Liver (tissue), 9 donors: ENCODE data around the gene TM9SF4. TPM values are rescaled to one million over a fixed set of nuclear protein-coding genes. Genes with fewer than 3 reads are reported as not detected.

Experiments used
- DNase-seq: peaks from one replicate; pipeline ENCODE4 v3.0.0-alpha.2; 2017; ENCODE audit warnings: low spot score
- H3K27ac ChIP-seq, 2 donors: one replicate each; pipeline ENCODE4 v1.7.0; 2013; ENCODE audit warnings: inconsistent platforms in 2 of 2, low read length in 2 of 2, control low read depth in 1 of 2, low read depth in 1 of 2, mild to moderate bottlenecking in 1 of 2
- H3K27me3 ChIP-seq, 4 donors: one replicate each; pipeline versions ENCODE4 v1.6.1 to v1.7.0; 2013; ENCODE audit warnings: low read length in 3 of 4, inconsistent platforms in 1 of 4, mild to moderate bottlenecking in 1 of 4, moderate library complexity in 1 of 4; ENCODE audit not compliant: control insufficient read depth in 4 of 4, insufficient read depth in 4 of 4
- H3K36me3 ChIP-seq, 4 donors: one replicate each; pipeline versions ENCODE4 v1.6.1 to v1.7.0; 2013; ENCODE audit warnings: low read length in 3 of 4, mild to moderate bottlenecking in 3 of 4, low read depth in 1 of 4, moderate library complexity in 1 of 4; ENCODE audit not compliant: control insufficient read depth in 4 of 4, insufficient read depth in 3 of 4
- H3K4me1 ChIP-seq, 4 donors: one replicate each; pipeline versions ENCODE4 v1.6.1 to v1.7.0; 2013; ENCODE audit warnings: low read length in 3 of 4, mild to moderate bottlenecking in 3 of 4, moderate library complexity in 1 of 4; ENCODE audit not compliant: control insufficient read depth in 4 of 4, insufficient read depth in 4 of 4
- H3K4me3 ChIP-seq, 3 donors: one replicate each; pipeline versions ENCODE4 v1.6.1 to v1.7.0; 2013; ENCODE audit warnings: low read length in 3 of 3, control low read depth in 1 of 3, low read depth in 1 of 3, mild to moderate bottlenecking in 1 of 3
- H3K9ac ChIP-seq, 2 donors: one replicate each; pipeline ENCODE4 v1.7.0; 2013; ENCODE audit warnings: low read length in 2 of 2, mild to moderate bottlenecking in 2 of 2, moderate library complexity in 2 of 2, control low read depth in 1 of 2, low read depth in 1 of 2
- H3K9me3 ChIP-seq, 4 donors: one replicate each; pipeline versions ENCODE4 v1.6.1 to v1.7.0; 2013; ENCODE audit warnings: low read length in 3 of 4; ENCODE audit not compliant: control insufficient read depth in 4 of 4
- EGR1 ChIP-seq, 2 donors: IDR thresholded peaks; 2 replicates each; pipeline ENCODE4 v1.6.1; 2016 to 2018; ENCODE audit warnings: antibody characterized with exemption in 2 of 2, low read depth in 2 of 2
- FOXA1 ChIP-seq: IDR thresholded peaks from 2 replicates; pipeline ENCODE4 v1.6.1; 2016; ENCODE audit warnings: antibody characterized with exemption
- FOXA2 ChIP-seq: IDR thresholded peaks from 2 replicates; pipeline ENCODE4 v1.6.1; 2016; ENCODE audit warnings: antibody characterized with exemption
- GABPA ChIP-seq, 2 donors: IDR thresholded peaks in 1 of 2; conservative IDR thresholded peaks in 1 of 2; 2 replicates each; pipeline ENCODE4 v1.6.1; 2016; ENCODE audit warnings: antibody characterized with exemption in 2 of 2, mild to moderate bottlenecking in 1 of 2, moderate library complexity in 1 of 2
- HNF4A ChIP-seq, 2 donors: conservative IDR thresholded peaks; 2 replicates each; pipeline ENCODE4 v1.6.1; 2016; ENCODE audit warnings: antibody characterized with exemption in 2 of 2, mild to moderate bottlenecking in 2 of 2
- HNF4G ChIP-seq: IDR thresholded peaks from 2 replicates; pipeline ENCODE4 v1.6.1; 2016; ENCODE audit warnings: antibody characterized with exemption
- JUND ChIP-seq, 2 donors: IDR thresholded peaks; 2 replicates each; pipeline ENCODE4 v1.6.1; 2016; ENCODE audit warnings: antibody characterized with exemption in 2 of 2
- MAX ChIP-seq: IDR thresholded peaks from 2 replicates; pipeline ENCODE4 v1.6.1; 2016; ENCODE audit warnings: antibody characterized with exemption
- NR2F2 ChIP-seq: IDR thresholded peaks from 2 replicates; pipeline ENCODE4 v1.6.1; 2016; ENCODE audit warnings: antibody characterized with exemption
- REST ChIP-seq: IDR thresholded peaks from 2 replicates; pipeline ENCODE4 v1.6.1; 2016; ENCODE audit warnings: antibody characterized with exemption, mild to moderate bottlenecking
- RXRA ChIP-seq, 2 donors: IDR thresholded peaks; 2 replicates each; pipeline ENCODE4 v1.6.1; 2017 to 2018; ENCODE audit warnings: antibody characterized with exemption in 2 of 2, mild to moderate bottlenecking in 1 of 2
- SP1 ChIP-seq: IDR thresholded peaks from 2 replicates; pipeline ENCODE4 v1.6.1; 2018; ENCODE audit warnings: antibody characterized with exemption, mild to moderate bottlenecking
- YY1 ChIP-seq: IDR thresholded peaks from 2 replicates; pipeline ENCODE4 v1.6.1; 2016; ENCODE audit warnings: antibody characterized with exemption, mild to moderate bottlenecking
- ZBTB33 ChIP-seq: IDR thresholded peaks from 2 replicates; pipeline ENCODE4 v1.6.1; 2016; ENCODE audit warnings: antibody characterized with exemption
- WGBS: extraction: QIAGEN DNeasy Blood & Tissue Kit; methylation state at CpG from one replicate; pipeline ENCODE4 v1.1.7; 2013; 5-methylcytosine and 5-hydroxymethylcytosine counted together
- polyA plus RNA-seq, 2 donors: library from polyadenylated mRNA; stranded (reverse) in 1 of 2; unstranded in 1 of 2; fragments of 200-250 nt in 1 of 2; fragments of >200 nt in 1 of 2; fragmentation: Nextera tagmentation in 1 of 2; extraction: Ambion mirVana in 1 of 2; gene quantifications; one replicate each; pipeline versions ENCODE4 v1.2.1 to v1.2.3, GENCODE V29; 2013 to 2015
- total RNA-seq, 2 donors: library from RNA; depleted of rRNA; stranded (reverse); fragments of >200 nt; gene quantifications; one replicate each; pipeline ENCODE4 v1.2.3, GENCODE V29; 2014
- TF ChIP-seq, protein P1 (sequence below): IDR thresholded peaks from 2 replicates; pipeline ENCODE4 v1.6.1; 2016; ENCODE audit warnings: antibody characterized with exemption
- donor health status: healthy.
- donor health status: healthy.
- donor health status: healthy.
- donor health status: healthy.
- donor health status: healthy.

The TM9SF4 gene
- total and polyA plus RNA-seq, 4 donors = 15.9 to 26.2 (median 22.2) TPM

- Histone ChIP-seq H3K36me3 (peaks cover 2 to 7% (median 4%) of the 10 kb centered on the region in 4 donors), H3K27ac (no peak overlapping the region), H3K9ac (no peak overlapping the region), H3K4me1 (peaks cover 0 to 12% (median 8%) of the 10 kb centered on the region in 4 donors), H3K9me3 (no peaks in the 10 kb centered on the region), H3K4me3 (no peak overlapping the region), H3K27me3 (no peaks in the 10 kb centered on the region)
- WGBS = 66% methylated on average over 2 of the region's 2 CpGs
- TF ChIP-seq REST (no peak), HNF4A (conservative IDR thresholded peaks at IDR 0.05) (peak; percentile 33 to 66), FOXA2 (no peak), HNF4G (no peak), RXRA (IDR thresholded peaks at IDR 0.05) (peak; percentile 46 to 75)
- no peak for DNase-seq
Observed at GRCh38 chr20:32128167-32128566, 18.7 kb downstream of the TM9SF4 start.

DNA sequence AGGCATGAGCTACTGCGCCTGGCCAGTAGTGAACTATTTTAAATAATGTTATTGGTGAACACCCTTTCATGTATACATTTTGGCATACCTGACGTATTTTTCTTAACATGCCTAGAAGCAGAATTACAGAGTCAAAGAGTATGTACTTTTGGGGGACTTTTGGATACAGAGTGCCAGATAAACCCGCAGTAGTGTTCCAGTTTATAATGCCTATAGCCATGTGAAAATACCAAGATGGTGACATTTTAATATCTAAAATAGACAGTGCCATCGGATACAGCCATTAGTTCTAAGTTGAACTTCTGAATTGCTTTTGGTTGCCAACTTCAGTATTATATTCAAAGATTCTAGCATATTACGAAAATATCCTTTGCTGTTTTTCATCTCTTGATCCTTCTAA lies 20.3 kb downstream of the TM9SF4 start:
- DNase-seq = no peak
- no peak overlapping the region for H3K27ac ChIP-seq
- WGBS = 97% methylated on average over 5 of the region's 5 CpGs
- H3K9me3 ChIP-seq = no peaks in the 10 kb centered on the region
- peaks cover 3 to 12% (median 5%) of the 10 kb centered on the region in 4 donors for H3K36me3 ChIP-seq
- no peaks in the 10 kb centered on the region for H3K27me3 ChIP-seq
- H3K4me1 ChIP-seq = peaks cover 0 to 12% (median 8%) of the 10 kb centered on the region in 4 donors
- no peak overlapping the region for H3K9ac ChIP-seq
- no peak overlapping the region for H3K4me3 ChIP-seq
- TF ChIP-seq GABPA (IDR thresholded peaks at IDR 0.05 in 1 of 2, conservative IDR thresholded peaks at IDR 0.05 in 1 of 2) (no peak), JUND (IDR thresholded peaks at IDR 0.05) (no peak), ZBTB33 (no peak), EGR1 (IDR thresholded peaks at IDR 0.05; ENCODE audit: low read depth in 2 of 2) (no peak), NR2F2 (no peak), MAX (no peak), SP1 (no peak), YY1 (no peak)

- H3K27me3 ChIP-seq = no peaks in the 10 kb centered on the region
- H3K9me3 ChIP-seq = no peaks in the 10 kb centered on the region
- 46% methylated on average over 2 of the region's 2 CpGs for WGBS
- H3K36me3 ChIP-seq = peaks cover 3 to 14% (median 6%) of the 10 kb centered on the region in 4 donors
- H3K4me3 ChIP-seq = no peak overlapping the region
- TF ChIP-seq RXRA (IDR thresholded peaks at IDR 0.05) (no peak), YY1 (no peak), FOXA1 (no peak), HNF4G (no peak), JUND (IDR thresholded peaks at IDR 0.05) (no peak)
- TF ChIP-seq, protein P1, sequence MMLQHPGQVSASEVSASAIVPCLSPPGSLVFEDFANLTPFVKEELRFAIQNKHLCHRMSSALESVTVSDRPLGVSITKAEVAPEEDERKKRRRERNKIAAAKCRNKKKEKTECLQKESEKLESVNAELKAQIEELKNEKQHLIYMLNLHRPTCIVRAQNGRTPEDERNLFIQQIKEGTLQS = no peak
- H3K27ac ChIP-seq = no peak overlapping the region
- H3K4me1 ChIP-seq = peaks cover 0 to 12% (median 8%) of the 10 kb centered on the region in 4 donors
- no peak overlapping the region for H3K9ac ChIP-seq
- DNase-seq = no peak
Observed at GRCh38 chr20:32130352-32130751, 20.8 kb downstream of the TM9SF4 start.
